Right lobe of liver (tissue), 6 donors: ENCODE data around the gene ELP5. TPM values are rescaled to one million over a fixed set of nuclear protein-coding genes. Genes with fewer than 3 reads are reported as not detected.
A peak's percentile ranks its signal among the peaks of the same experiment; 100 is the strongest.

Source experiments
- ATAC-seq, 4 donors: fragments of 200-7000 bp; cut with Tn5 transposase; one replicate each; pipeline ENCODE4 v1.9.1; 2020; ENCODE audit warnings: mild to moderate bottlenecking in 4 of 4, moderate library complexity in 4 of 4
- DNase-seq, 3 donors: peaks; one replicate each; pipeline ENCODE4 v3.0.0-alpha.2; 2020
- H3K27ac ChIP-seq, 3 donors: fragments of 200-600 bp; one replicate each; pipeline ENCODE4 v1.8.0; 2022
- H3K27me3 ChIP-seq, 2 donors: fragments of 200-600 bp; one replicate each; pipeline ENCODE4 v1.8.0; 2022
- H3K36me3 ChIP-seq, 4 donors: fragments of 200-600 bp; sonication (generic) in 1 of 4; one replicate each; pipeline versions ENCODE4 v1.5.1 to v1.8.0; 2017 to 2022; ENCODE audit warnings: control low read depth in 1 of 4
- H3K4me1 ChIP-seq, 4 donors: fragments of 200-600 bp; sonication (generic) in 1 of 4; one replicate each; pipeline versions ENCODE4 v1.5.1 to v1.8.0; 2017 to 2022; ENCODE audit warnings: control low read depth in 1 of 4
- H3K4me3 ChIP-seq, 3 donors: fragments of 200-600 bp; one replicate each; pipeline ENCODE4 v1.8.0; 2022
- H3K9me3 ChIP-seq, 4 donors: fragments of 200-600 bp; sonication (generic) in 1 of 4; one replicate each; pipeline versions ENCODE4 v1.5.1 to v1.8.0; 2017 to 2022; ENCODE audit warnings: control low read depth in 1 of 4
- CTCF ChIP-seq, 4 donors: fragments of 200-600 bp in 3 of 4; fragments of 450-650 bp in 1 of 4; IDR thresholded peaks; one replicate each; pipeline versions ENCODE4 v1.5.1 to v1.8.0; 2016 to 2022; ENCODE audit warnings: antibody characterized with exemption in 4 of 4, mild to moderate bottlenecking in 2 of 4
- POLR2A ChIP-seq: fragments of 450-650 bp; IDR thresholded peaks from one replicate; pipeline ENCODE4 v1.6.1; 2017; ENCODE audit warnings: antibody characterized with exemption, mild to moderate bottlenecking
- WGBS: methylation state at CpG from one replicate; pipeline ENCODE4 v1.1.6; 2018; ENCODE audit warnings: low coverage, low lambda C conversion rate; ENCODE audit not compliant: insufficient coverage; ENCODE audit errors: missing lambda C conversion rate; 5-methylcytosine and 5-hydroxymethylcytosine counted together
- intact Hi-C, 2 donors: fragments of 100-400 bp; cut with DNase I; formaldehyde crosslinking; loops; one replicate each; pipeline versions ENCODE4 v1.11.2 to v1.14.1; 2022
- long read RNA-seq: library from polyadenylated mRNA; unstranded; transcript quantifications from one replicate; pipeline ENCODE4 v2.0.0, GENCODE V29; 2019
- total RNA-seq, 6 experiments: library from RNA; depleted of rRNA in 2 of 6; stranded (reverse); fragments of >200 nt in 2 of 6; fragmentation: NEBNext Ultra II Directional in 3 of 6; extraction: Animal tissue kit (Norgen Biotek cat#: 25700) in 3 of 6; gene quantifications; one replicate each; pipeline versions ENCODE4 v1.1.0 to v1.2.4, GENCODE V29; 2016 to 2023
- donor health status: DM: no; HTN: yes; CAD: no.
- donor health status: DM: no; HTN: no; CAD: no.
- donor health status: DM: no; HTN: no; CAD: no.
- donor health status: DM: no; HTN: yes; CAD: no.
- donor health status: DM: no; HTN: yes; CAD: no.

The ELP5 gene
- 10 to 100 TPM; 14.2 to 29.6 (median 22.9) TPM for total RNA-seq
- long read RNA-seq, transcript ELP5-210 (4 exons, 687 nt), result major isoform, 10 of 15 reads
- long read RNA-seq, partial matches to known transcripts, result 1 of 15 reads
- long read RNA-seq, other reads (novel, unspliced or antisense), result 1 of 15 reads

GRCh38 chr17:7252176-7253043 is at the start of gene ELP5:
TSS of gene ELP5 (plus strand) at chr17:7252215. CDS start at chr17:7252551, 336 bp downstream.
- intact Hi-C loops, result no loop called here
- under 1% methylated on average over 36 of the region's 55 CpGs for WGBS
- H3K9me3 ChIP-seq, result no peaks in the 10 kb centered on the region
- H3K4me1 ChIP-seq, result peaks cover 0 to 28% (median 9%) of the 10 kb centered on the region in 4 donors
- peak; percentile 77 to 82 (median 80) for ATAC-seq
- TF ChIP-seq CTCF (IDR thresholded peaks at IDR 0.05) (peak in 3 of 4 donors; percentile 32 to 61 (median 39)), POLR2A (peak; percentile 65)
- H3K36me3 ChIP-seq, result peaks cover 0 to 25% (median 5%) of the 10 kb centered on the region in 4 donors
- H3K4me3 ChIP-seq, result peak within 1 kb of the TSS; percentile 75 to 96 (median 85)
- DNase-seq, result peak; percentile 96 to 97 (median 96)
- no peaks in the 10 kb centered on the region for H3K27me3 ChIP-seq
- peak within 1 kb of the TSS; percentile 99 to 100 (median 99) for H3K27ac ChIP-seq

GRCh38 chr17:7203391-7203790 is 48.6 kb upstream of the ELP5 start:
- TF ChIP-seq POLR2A, result no peak
- WGBS, result 100% methylated on average over 3 of the region's 16 CpGs
- Histone ChIP-seq H3K4me1 (peaks cover 0 to 5% (median 0%) of the 10 kb centered on the region in 4 donors), H3K27me3 (no peaks in the 10 kb centered on the region), H3K9me3 (no peaks in the 10 kb centered on the region), H3K36me3 (peaks cover 0 to 5% (median 0%) of the 10 kb centered on the region in 4 donors), H3K4me3 (no peak overlapping the region), H3K27ac (no peak overlapping the region)
- ATAC-seq (no peak), DNase-seq (no peak)
- intact Hi-C loops, result no loop called here

DNA sequence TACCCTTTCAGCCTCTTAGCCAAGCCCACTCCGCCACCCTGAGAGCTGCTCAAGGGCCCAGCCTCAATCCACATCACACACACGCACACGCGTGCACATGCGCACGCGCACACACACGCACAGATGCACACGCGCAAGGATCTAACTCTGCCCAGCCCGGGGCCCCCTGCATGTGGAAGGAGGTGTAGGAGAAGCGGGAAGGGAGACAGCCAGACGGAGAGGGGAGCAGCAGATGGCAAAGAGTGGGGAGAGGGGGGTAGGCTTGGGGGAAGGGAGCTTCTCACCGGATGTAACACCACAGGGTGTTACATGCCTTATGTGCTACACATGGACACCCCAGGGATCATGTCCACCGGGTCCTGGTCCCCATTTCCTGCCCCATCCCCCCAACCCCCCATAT is 47.7 kb upstream of the ELP5 start:
- DNase-seq, result peak in 1 of 3 donors; percentile 45
- TF ChIP-seq CTCF (IDR thresholded peaks at IDR 0.05), result no peak
- TF ChIP-seq POLR2A, result no peak
- Histone ChIP-seq H3K9me3 (no peaks in the 10 kb centered on the region), H3K27me3 (no peaks in the 10 kb centered on the region), H3K27ac (no peak overlapping the region), H3K36me3 (peaks cover 0 to 5% (median 0%) of the 10 kb centered on the region in 4 donors), H3K4me1 (peaks cover 0 to 5% (median 0%) of the 10 kb centered on the region in 4 donors), H3K4me3 (no peak overlapping the region)
- 100% methylated on average over 1 of the region's 15 CpGs for WGBS
- peak in 1 of 4 donors; percentile 3 for ATAC-seq
- intact Hi-C loops, result no loop called here

DNA sequence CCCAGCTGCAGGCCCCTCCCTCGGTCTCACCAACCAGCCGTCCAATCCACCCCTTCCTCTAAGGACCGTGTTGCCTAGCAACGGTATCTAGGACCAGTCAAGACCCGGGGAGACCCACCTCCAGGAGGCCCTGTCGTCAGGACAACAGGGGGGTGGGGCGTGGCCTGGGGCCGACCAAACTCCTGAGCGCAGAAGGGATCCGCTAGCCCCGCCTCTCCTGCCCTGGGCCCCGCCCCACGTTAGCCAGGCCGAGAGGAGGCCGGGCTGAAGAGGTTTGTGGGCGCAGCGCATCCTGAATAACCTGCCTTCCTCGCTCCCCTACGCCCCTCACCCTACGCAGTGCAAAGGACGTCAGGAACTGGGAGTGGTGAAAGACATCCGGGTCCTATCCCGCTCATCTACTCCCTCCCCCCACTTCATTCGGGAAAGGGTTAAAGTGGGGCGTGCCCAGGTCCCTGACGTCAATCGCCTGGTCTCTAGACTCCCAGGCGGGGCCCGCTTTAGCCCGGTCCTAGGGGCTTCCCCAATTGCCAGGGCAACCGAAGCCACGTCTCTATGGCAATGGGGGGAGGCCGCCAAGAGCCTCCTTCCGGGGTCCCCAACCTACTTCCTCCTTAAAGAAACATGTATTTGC is 47.1 kb upstream of the ELP5 start:
- peaks cover 0 to 5% (median 0%) of the 10 kb centered on the region in 4 donors for H3K4me1 ChIP-seq
- peak; percentile 74 to 84 (median 80) for ATAC-seq
- TF ChIP-seq POLR2A, result no peak
- WGBS, result 2% methylated on average over 9 of the region's 34 CpGs
- H3K4me3 ChIP-seq, result peak overlapping the region; percentile 25 to 45 (median 38)
- no peaks in the 10 kb centered on the region for H3K27me3 ChIP-seq
- H3K9me3 ChIP-seq, result no peaks in the 10 kb centered on the region
- DNase-seq, result peak; percentile 68 to 76 (median 74)
- H3K36me3 ChIP-seq, result peaks cover 0 to 5% (median 0%) of the 10 kb centered on the region in 4 donors
- intact Hi-C loops, result no loop called here
- H3K27ac ChIP-seq, result no peak overlapping the region

GRCh38 chr17:7205561-7205960 is 46.5 kb upstream of the ELP5 start:
- Histone ChIP-seq H3K27me3 (no peaks in the 10 kb centered on the region), H3K9me3 (no peaks in the 10 kb centered on the region), H3K27ac (no peak overlapping the region), H3K4me3 (peak overlapping the region in 2 of 3 donors; percentile 38 to 45), H3K4me1 (peaks cover 0 to 5% (median 0%) of the 10 kb centered on the region in 4 donors), H3K36me3 (peaks cover 0 to 5% (median 0%) of the 10 kb centered on the region in 4 donors)
- intact Hi-C loops, result no loop called here
- DNase-seq, result no peak
- no peak for ATAC-seq
- 63% methylated on average over 13 of the region's 15 CpGs for WGBS
- no peak for TF ChIP-seq CTCF (IDR thresholded peaks at IDR 0.05)
- no peak for TF ChIP-seq POLR2A
